Kidney epithelial cell (primary cell): Measurements from ENCODE around the gene ANAPC4. TPM values are rescaled to one million over a fixed set of nuclear protein-coding genes. Genes with fewer than 3 reads are reported as not detected.

Experiments used
- DNase-seq: peaks from one replicate; pipeline ENCODE4 v3.0.0-alpha.2; 2010; ENCODE audit warnings: low read depth
- H3K27me3 ChIP-seq: 2 replicates; pipeline ENCODE4 v1.6.0; 2011; ENCODE audit warnings: low read length; ENCODE audit not compliant: control insufficient read depth, insufficient read depth
- H3K36me3 ChIP-seq: 2 replicates; pipeline ENCODE4 v1.5.1; 2011; ENCODE audit warnings: low read length; ENCODE audit not compliant: control insufficient read depth, insufficient read depth
- H3K4me3 ChIP-seq: 2 replicates; pipeline ENCODE4 v1.5.1; 2011; ENCODE audit warnings: low read depth, mild to moderate bottlenecking, control low read depth, low read length
- total RNA-seq: library from RNA; depleted of rRNA; stranded (reverse); fragments of >200 nt; gene quantifications from 2 replicates; pipeline ENCODE4 v1.2.3, GENCODE V29; 2015
- TF ChIP-seq, protein P1 (sequence below): IDR thresholded peaks from 2 replicates; pipeline ENCODE4 v1.5.1; 2011; ENCODE audit warnings: mild to moderate bottlenecking, moderate library complexity, low read length, control low read depth, inconsistent platforms; ENCODE audit not compliant: insufficient read depth, poor library complexity, severe bottlenecking

ANAPC4 gene
- total RNA-seq, 1 donor from 2014 or later: 24.9 TPM

DNA sequence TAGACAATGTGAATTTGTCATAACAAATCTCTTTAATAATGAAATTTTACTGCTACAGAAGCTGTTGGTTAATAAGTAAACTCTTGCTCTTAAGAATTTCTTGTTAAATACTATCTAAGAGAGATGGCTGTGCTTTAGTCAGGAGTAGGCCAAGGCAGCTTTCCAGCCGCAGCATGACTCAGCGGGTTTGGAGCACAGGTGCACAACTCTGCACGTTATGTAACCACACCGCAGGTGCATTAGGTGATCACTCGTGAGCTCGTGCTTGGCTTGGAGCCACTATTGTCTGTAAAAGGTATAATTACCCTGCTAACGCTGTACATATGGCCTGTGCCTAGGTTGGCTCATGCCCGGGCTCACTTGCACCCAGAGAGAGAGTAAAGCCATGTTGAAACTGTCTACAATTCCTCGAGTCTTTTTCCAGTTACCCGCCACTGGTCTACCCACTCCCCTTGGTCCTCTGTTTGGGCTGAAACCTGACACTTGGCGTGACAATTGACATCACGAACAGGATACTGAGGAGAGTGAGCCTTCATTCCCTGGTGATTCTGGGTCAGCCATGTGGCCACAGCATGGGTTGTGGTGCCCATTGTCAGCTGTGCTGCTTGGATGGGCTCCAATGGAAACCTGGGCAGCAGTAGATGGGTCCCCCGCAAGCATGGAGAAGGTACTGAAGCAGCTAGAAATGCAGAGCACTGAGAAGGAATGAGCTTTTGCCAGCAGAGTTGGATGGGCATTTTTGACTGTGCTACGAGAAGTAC lies 18.4 kb upstream of the ANAPC4 start:
- Histone ChIP-seq H3K36me3 (no peaks in the 10 kb centered on the region), H3K4me3 (no peak overlapping the region), H3K27me3 (no peaks in the 10 kb centered on the region)
- DNase-seq: no peak
- TF ChIP-seq, protein P1, sequence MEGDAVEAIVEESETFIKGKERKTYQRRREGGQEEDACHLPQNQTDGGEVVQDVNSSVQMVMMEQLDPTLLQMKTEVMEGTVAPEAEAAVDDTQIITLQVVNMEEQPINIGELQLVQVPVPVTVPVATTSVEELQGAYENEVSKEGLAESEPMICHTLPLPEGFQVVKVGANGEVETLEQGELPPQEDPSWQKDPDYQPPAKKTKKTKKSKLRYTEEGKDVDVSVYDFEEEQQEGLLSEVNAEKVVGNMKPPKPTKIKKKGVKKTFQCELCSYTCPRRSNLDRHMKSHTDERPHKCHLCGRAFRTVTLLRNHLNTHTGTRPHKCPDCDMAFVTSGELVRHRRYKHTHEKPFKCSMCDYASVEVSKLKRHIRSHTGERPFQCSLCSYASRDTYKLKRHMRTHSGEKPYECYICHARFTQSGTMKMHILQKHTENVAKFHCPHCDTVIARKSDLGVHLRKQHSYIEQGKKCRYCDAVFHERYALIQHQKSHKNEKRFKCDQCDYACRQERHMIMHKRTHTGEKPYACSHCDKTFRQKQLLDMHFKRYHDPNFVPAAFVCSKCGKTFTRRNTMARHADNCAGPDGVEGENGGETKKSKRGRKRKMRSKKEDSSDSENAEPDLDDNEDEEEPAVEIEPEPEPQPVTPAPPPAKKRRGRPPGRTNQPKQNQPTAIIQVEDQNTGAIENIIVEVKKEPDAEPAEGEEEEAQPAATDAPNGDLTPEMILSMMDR: no peak

DNA sequence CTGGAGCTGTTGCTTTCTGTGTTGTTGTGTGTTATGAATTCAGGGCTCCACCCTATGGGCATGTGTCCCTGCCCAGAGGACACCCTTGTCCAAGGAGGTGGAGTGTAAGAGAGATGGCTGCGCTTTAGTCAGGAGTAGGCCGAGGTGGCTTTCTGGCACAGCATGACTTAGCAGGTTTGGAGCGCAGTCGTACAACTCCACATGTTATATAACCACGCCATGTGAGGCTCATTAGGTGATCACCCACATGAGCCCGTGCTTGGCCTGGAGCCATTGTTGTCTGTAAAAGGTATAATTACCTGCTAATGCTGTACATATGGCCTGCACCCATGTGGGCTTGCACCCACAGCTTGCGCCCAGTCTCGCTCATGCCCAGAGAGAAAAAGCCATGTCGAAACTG lies 15.8 kb upstream of the ANAPC4 start:
- TF ChIP-seq, protein P1: no peak
- Histone ChIP-seq H3K27me3 (no peaks in the 10 kb centered on the region), H3K36me3 (no peaks in the 10 kb centered on the region), H3K4me3 (no peak overlapping the region)
- DNase-seq: no peak

DNA sequence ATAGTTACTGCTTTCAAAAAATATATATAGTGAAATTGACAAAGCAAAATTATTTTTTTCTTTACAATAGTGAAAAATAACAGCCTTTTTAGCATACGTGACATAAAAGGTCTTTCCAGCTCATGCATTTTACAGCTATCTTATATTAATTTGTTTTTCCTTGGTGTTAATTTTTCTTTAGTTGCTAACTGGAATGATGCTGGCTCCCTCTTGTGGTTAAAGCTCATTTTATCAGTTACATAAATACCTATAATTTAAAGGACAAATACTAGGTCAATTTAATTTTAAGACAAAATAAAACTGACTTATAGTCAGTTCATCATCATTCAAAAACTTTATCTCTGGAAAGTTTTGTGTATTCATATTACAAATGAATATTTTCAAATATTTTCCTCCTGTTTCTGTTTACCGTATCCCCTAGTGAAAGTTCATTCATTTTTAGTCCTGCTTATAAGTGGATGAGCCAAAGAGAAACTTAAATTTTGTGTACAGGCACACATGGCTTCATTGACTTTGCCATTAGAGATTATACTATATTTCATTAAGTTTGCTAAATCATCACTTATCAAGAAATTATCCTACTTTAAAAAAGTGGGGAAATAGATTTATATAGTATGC lies 9.9 kb upstream of the ANAPC4 start:
- TF ChIP-seq, protein P1: peak; percentile 47
- Histone ChIP-seq H3K27me3 (no peaks in the 10 kb centered on the region), H3K36me3 (peaks cover 2% of the 10 kb centered on the region), H3K4me3 (no peak overlapping the region)
- no peak for DNase-seq

DNA sequence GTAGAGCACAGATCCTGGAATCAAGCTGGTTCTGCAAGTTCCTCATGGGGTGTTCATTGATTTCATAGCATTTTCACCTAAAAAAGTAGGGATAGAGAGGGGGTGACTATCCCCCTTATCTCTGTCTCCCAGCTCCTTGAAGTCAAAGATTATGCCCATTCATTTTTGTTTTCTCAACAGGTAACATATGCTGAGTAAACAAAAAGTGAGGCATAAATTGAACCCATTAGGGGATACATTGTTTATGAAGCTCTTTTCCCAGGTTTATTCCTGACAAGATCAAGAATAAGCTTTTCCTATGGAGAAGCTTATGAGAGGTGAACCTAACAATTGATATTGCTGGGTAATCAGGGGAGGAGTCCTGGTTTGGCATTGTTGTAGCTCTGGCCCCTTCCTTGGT lies 9.2 kb upstream of the ANAPC4 start:
- TF ChIP-seq, protein P1: no peak
- Histone ChIP-seq H3K4me3 (no peak overlapping the region), H3K36me3 (peaks cover 2% of the 10 kb centered on the region), H3K27me3 (no peaks in the 10 kb centered on the region)
- DNase-seq: no peak

DNA sequence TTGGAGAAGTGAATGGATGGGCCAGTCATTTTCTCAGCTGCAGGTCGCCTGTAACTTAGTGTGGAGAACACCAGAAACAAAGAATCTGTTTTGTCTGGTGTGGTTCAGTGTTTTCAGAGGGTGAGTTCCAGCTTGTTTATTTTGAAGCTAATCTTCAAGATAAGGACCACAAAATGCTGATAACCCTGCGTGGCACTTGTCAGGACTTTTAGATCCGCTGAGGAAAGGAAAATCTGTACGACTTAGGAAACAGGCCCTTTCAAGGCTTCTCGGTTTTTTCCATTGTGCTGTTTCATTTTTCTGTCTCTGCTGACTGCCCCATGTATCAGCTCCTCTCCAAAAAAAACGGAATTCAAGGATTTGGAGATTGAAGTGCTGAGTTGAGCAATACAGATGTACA lies 8.7 kb upstream of the ANAPC4 start:
- no peak for DNase-seq
- TF ChIP-seq, protein P1: no peak
- H3K4me3 ChIP-seq: no peak overlapping the region
- H3K27me3 ChIP-seq: no peaks in the 10 kb centered on the region
- H3K36me3 ChIP-seq: peaks cover 2% of the 10 kb centered on the region
